Measurements from ENCODE around the gene TNFRSF9.
A peak's percentile ranks its signal among the peaks of the same experiment; 100 is the strongest.
"Not testable (repeated sequence)": the region's sequence is repeated elsewhere in the genome, so short reads cannot be mapped to it uniquely, and the experiment has no call there.

Gene TNFRSF9

DNA sequence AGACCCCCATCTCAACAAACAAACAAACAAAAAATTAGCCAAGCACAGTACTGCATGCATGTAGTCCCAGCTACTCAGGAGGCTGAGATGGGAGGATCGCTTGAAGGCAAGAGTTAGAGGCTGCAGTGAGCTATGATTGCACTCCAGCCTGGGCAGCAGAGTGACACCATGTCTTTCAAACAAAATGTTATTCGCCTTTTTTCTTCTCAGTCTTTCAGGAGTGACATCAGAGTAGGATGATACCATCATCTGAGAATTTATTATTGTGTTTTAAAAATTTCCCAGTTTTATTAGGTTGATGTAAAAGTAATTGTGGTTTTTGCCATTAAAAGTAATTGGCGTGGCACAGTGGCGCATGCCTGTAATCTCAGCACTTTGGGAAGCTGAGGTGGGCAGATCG, 31.6 kb upstream of the TNFRSF9 start:
- H3K27ac ChIP-seq (ENCODE audit: low read depth, low read length) = no peak overlapping the region
- peaks cover 38% of the 10 kb centered on the region for H3K36me3 ChIP-seq (ENCODE audit: insufficient read depth, low read length)
- H3K4me1 ChIP-seq (ENCODE audit: insufficient read depth, low read length) = peaks cover 13% of the 10 kb centered on the region
- H3K27me3 ChIP-seq (ENCODE audit: control insufficient read depth in 1 of 2, insufficient read depth in 2 of 2, low read length in 2 of 2) = no peaks in the 10 kb centered on the region
- no peak overlapping the region for H3K9ac ChIP-seq (ENCODE audit: low read length)
- no peak overlapping the region for H3K4me3 ChIP-seq (ENCODE audit: low read depth in 1 of 2, low read length in 2 of 2)
- H3K9me3 ChIP-seq (ENCODE audit: low read length) = no peaks in the 10 kb centered on the region

GRCh38 chr1:7971024-7971423, 30.4 kb upstream of the TNFRSF9 start:
- H3K27ac ChIP-seq (ENCODE audit: low read depth, low read length) = no peak overlapping the region
- peaks cover 51% of the 10 kb centered on the region for H3K36me3 ChIP-seq (ENCODE audit: insufficient read depth, low read length)
- no peak overlapping the region for H3K9ac ChIP-seq (ENCODE audit: low read length)

GRCh38 chr1:7970246-7970645, 29.6 kb upstream of the TNFRSF9 start:
- H3K27ac ChIP-seq (ENCODE audit: low read depth, low read length) = no peak overlapping the region
- H3K4me3 ChIP-seq (ENCODE audit: low read depth in 1 of 2, low read length in 2 of 2) = no peak overlapping the region
- H3K27me3 ChIP-seq (ENCODE audit: control insufficient read depth in 1 of 2, insufficient read depth in 2 of 2, low read length in 2 of 2) = no peaks in the 10 kb centered on the region
- peaks cover 11% of the 10 kb centered on the region for H3K4me1 ChIP-seq (ENCODE audit: insufficient read depth, low read length)
- H3K9ac ChIP-seq (ENCODE audit: low read length) = no peak overlapping the region
- H3K9me3 ChIP-seq (ENCODE audit: low read length) = no peaks in the 10 kb centered on the region
- H3K36me3 ChIP-seq (ENCODE audit: insufficient read depth, low read length) = peaks cover 57% of the 10 kb centered on the region

More at GRCh38 chr1:7971024-7971423, 30.4 kb upstream of the TNFRSF9 start:
- H3K27me3 ChIP-seq (ENCODE audit: control insufficient read depth in 1 of 2, insufficient read depth in 2 of 2, low read length in 2 of 2) = no peaks in the 10 kb centered on the region
- no peak overlapping the region for H3K4me3 ChIP-seq (ENCODE audit: low read depth in 1 of 2, low read length in 2 of 2)
- peaks cover 15% of the 10 kb centered on the region for H3K4me1 ChIP-seq (ENCODE audit: insufficient read depth, low read length)
- no peaks in the 10 kb centered on the region for H3K9me3 ChIP-seq (ENCODE audit: low read length)

- Histone ChIP-seq H3K4me3 (ENCODE audit: low read depth in 1 of 2, low read length in 2 of 2) (no peak overlapping the region), H3K36me3 (ENCODE audit: insufficient read depth, low read length) (peaks cover 76% of the 10 kb centered on the region), H3K27ac (ENCODE audit: low read depth, low read length) (no peak overlapping the region), H3K27me3 (ENCODE audit: control insufficient read depth in 1 of 2, insufficient read depth in 2 of 2, low read length in 2 of 2) (no peaks in the 10 kb centered on the region), H3K9ac (ENCODE audit: low read length) (no peak overlapping the region), H3K9me3 (ENCODE audit: low read length) (no peaks in the 10 kb centered on the region), H3K4me1 (ENCODE audit: insufficient read depth, low read length) (peaks cover 21% of the 10 kb centered on the region)
These were observed 27.0 kb upstream of the TNFRSF9 start for GRCh38 chr1:7967651-7968050.

GRCh38 chr1:7967196-7967595, 26.6 kb upstream of the TNFRSF9 start:
- Histone ChIP-seq H3K36me3 (ENCODE audit: insufficient read depth, low read length) (peaks cover 75% of the 10 kb centered on the region), H3K27ac (ENCODE audit: low read depth, low read length) (no peak overlapping the region), H3K4me3 (ENCODE audit: low read depth in 1 of 2, low read length in 2 of 2) (no peak overlapping the region), H3K4me1 (ENCODE audit: insufficient read depth, low read length) (peaks cover 26% of the 10 kb centered on the region), H3K9me3 (ENCODE audit: low read length) (no peaks in the 10 kb centered on the region), H3K27me3 (ENCODE audit: control insufficient read depth in 1 of 2, insufficient read depth in 2 of 2, low read length in 2 of 2) (no peaks in the 10 kb centered on the region), H3K9ac (ENCODE audit: low read length) (peak overlapping the region; percentile 17)

- Histone ChIP-seq H3K27me3 (ENCODE audit: control insufficient read depth in 1 of 2, insufficient read depth in 2 of 2, low read length in 2 of 2) (no peaks in the 10 kb centered on the region), H3K4me3 (ENCODE audit: low read depth in 1 of 2, low read length in 2 of 2) (no peak overlapping the region), H3K36me3 (ENCODE audit: insufficient read depth, low read length) (peaks cover 54% of the 10 kb centered on the region), H3K9me3 (ENCODE audit: low read length) (no peaks in the 10 kb centered on the region), H3K4me1 (ENCODE audit: insufficient read depth, low read length) (peaks cover 36% of the 10 kb centered on the region), H3K9ac (ENCODE audit: low read length) (no peak overlapping the region), H3K27ac (ENCODE audit: low read depth, low read length) (no peak overlapping the region)
These were observed 23.8 kb upstream of the TNFRSF9 start for GRCh38 chr1:7964476-7964875.

DNA sequence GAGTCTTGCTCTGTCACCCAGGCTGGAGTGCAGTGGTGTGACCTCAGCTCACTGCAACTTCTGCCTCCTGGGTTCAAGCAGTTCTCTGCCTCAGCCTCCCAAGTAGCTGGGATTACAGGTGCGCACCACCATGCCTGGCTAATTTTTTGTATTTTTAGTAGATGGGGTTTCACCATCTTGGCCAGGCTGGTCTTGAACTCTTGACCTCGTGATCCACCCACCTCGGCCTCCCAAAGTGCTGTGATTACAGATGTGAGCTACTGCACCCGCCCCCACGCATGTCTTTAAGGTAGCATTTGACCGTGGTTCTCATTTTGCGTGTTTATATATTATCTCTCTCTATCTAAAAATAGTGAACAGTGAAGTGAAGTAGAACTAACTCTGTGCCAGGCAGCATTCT, 23.2 kb upstream of the TNFRSF9 start:
- not testable (repeated sequence) for H3K27ac ChIP-seq (ENCODE audit: low read depth, low read length); H3K4me3 ChIP-seq (ENCODE audit: low read depth in 1 of 2, low read length in 2 of 2); H3K9me3 ChIP-seq (ENCODE audit: low read length); H3K27me3 ChIP-seq (ENCODE audit: control insufficient read depth in 1 of 2, insufficient read depth in 2 of 2, low read length in 2 of 2); H3K9ac ChIP-seq (ENCODE audit: low read length)
- H3K36me3 ChIP-seq (ENCODE audit: insufficient read depth, low read length) = peaks cover 49% of the 10 kb centered on the region
- H3K4me1 ChIP-seq (ENCODE audit: insufficient read depth, low read length) = peaks cover 36% of the 10 kb centered on the region

DNA sequence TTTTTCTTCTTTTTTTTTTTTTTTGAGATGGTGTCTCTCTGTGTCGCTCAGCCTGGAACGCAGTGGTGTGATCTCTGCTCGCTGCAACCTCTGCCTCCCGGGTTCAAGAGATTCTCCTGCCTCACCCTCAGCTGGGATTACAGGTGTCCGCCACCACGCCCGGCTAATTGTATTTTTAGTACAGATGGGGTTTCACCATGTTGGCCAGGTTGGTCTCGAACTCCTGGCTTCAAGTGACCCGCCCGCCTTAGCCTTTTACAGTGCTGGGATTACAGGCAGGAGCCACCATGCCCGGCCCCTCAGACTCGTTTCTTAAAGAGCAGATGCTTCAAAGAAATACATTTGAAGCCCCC, 22.7 kb upstream of the TNFRSF9 start:
- H3K36me3 ChIP-seq (ENCODE audit: insufficient read depth, low read length) = peaks cover 44% of the 10 kb centered on the region
- peaks cover 36% of the 10 kb centered on the region for H3K4me1 ChIP-seq (ENCODE audit: insufficient read depth, low read length)
- H3K27ac ChIP-seq (ENCODE audit: low read depth, low read length) = not testable (repeated sequence)

GRCh38 chr1:7962636-7963377, 22.2 kb upstream of the TNFRSF9 start:
- Histone ChIP-seq H3K36me3 (ENCODE audit: insufficient read depth, low read length) (peaks cover 44% of the 10 kb centered on the region), H3K27me3 (ENCODE audit: control insufficient read depth in 1 of 2, insufficient read depth in 2 of 2, low read length in 2 of 2) (no peaks in the 10 kb centered on the region), H3K4me1 (ENCODE audit: insufficient read depth, low read length) (peaks cover 36% of the 10 kb centered on the region), H3K9me3 (ENCODE audit: low read length) (no peaks in the 10 kb centered on the region), H3K9ac (ENCODE audit: low read length) (peak overlapping the region; percentile 70), H3K27ac (ENCODE audit: low read depth, low read length) (no peak overlapping the region), H3K4me3 (ENCODE audit: low read depth in 1 of 2, low read length in 2 of 2) (peak overlapping the region; percentile 73 to 74)

More for the DNA sequence above, 22.7 kb upstream of the TNFRSF9 start:
- H3K9ac ChIP-seq (ENCODE audit: low read length); H3K4me3 ChIP-seq (ENCODE audit: low read depth in 1 of 2, low read length in 2 of 2); H3K27me3 ChIP-seq (ENCODE audit: control insufficient read depth in 1 of 2, insufficient read depth in 2 of 2, low read length in 2 of 2); H3K9me3 ChIP-seq (ENCODE audit: low read length): not testable (repeated sequence)

DNA sequence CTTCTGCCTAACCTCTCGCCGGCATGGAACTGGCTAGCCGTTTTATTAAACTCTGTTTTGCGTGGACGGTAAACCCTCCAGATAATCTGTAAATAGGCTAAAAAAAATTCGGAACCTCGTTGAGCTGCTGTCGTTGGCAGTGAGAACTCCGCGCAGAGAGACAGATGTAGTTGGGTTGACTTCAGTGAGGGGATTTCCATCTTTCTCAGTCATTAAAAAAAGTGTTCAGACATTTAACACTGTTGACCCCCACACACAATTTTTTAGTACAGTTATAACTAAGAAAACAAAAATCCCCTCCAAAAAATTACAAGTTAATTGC, 21.3 kb upstream of the TNFRSF9 start:
- Histone ChIP-seq H3K9ac (ENCODE audit: low read length) (peak overlapping the region; percentile 70), H3K27ac (ENCODE audit: low read depth, low read length) (peak overlapping the region; percentile 97), H3K4me1 (ENCODE audit: insufficient read depth, low read length) (peaks cover 29% of the 10 kb centered on the region), H3K27me3 (ENCODE audit: control insufficient read depth in 1 of 2, insufficient read depth in 2 of 2, low read length in 2 of 2) (no peaks in the 10 kb centered on the region), H3K9me3 (ENCODE audit: low read length) (no peaks in the 10 kb centered on the region), H3K36me3 (ENCODE audit: insufficient read depth, low read length) (peaks cover 38% of the 10 kb centered on the region), H3K4me3 (ENCODE audit: low read depth in 1 of 2, low read length in 2 of 2) (peak overlapping the region; percentile 73 to 74)

DNA sequence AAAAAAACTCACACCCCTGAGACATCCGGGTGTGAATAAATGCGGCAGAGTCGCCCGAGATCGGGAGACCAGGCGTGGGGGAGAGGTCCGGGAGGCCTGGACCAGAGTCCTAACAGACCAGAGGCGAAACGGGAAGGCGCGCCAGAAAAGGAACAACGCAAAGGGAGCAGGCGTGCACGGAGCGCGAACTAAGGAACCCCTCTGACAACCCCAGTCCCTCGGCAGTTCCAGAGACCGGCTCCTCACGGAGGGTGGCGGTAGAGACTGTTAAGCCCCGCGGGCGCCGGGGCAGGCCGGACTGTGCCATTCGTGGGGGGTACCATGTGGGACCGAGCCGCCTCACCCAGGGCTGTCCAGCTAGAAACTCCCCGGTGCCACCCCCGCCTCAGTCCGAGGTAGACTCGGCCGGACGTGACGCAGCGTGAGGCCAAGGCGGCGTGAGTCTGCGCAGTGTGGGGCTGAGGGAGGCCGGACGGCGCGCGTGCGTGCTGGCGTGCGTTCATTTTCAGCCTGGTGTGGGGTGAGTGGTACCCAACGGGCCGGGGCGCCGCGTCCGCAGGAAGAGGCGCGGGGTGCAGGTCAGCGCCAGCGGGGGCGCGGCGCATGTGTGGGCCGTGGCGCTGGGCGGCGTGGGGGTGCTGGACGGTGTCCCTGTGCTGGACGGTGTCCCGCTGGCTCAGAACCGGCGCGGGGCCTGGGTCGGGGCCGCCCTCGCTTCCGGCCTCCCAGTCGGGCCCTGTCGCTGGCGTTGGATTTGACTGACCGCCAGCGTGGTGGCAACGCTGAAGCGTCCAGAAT, 20.8 kb upstream of the TNFRSF9 start, which contains the start of gene PARK7:
Gene PARK7 (plus strand): TSS at position 496 of the 798 bp plus-strand sequence. CDS start 1,075 bp downstream, outside the sequence.
- no peaks in the 10 kb centered on the region for H3K9me3 ChIP-seq (ENCODE audit: low read length)
- H3K4me1 ChIP-seq (ENCODE audit: insufficient read depth, low read length) = peaks cover 27% of the 10 kb centered on the region

More for the DNA sequence above, 20.8 kb upstream of the TNFRSF9 start, which contains the start of gene PARK7:
- H3K27me3 ChIP-seq (ENCODE audit: control insufficient read depth in 1 of 2, insufficient read depth in 2 of 2, low read length in 2 of 2) = no peaks in the 10 kb centered on the region
- peak within 1 kb of the TSS; percentile 97 for H3K27ac ChIP-seq (ENCODE audit: low read depth, low read length)
- peaks cover 32% of the 10 kb centered on the region for H3K36me3 ChIP-seq (ENCODE audit: insufficient read depth, low read length)
- H3K4me3 ChIP-seq (ENCODE audit: low read depth in 1 of 2, low read length in 2 of 2) = peak within 1 kb of the TSS; percentile 73 to 74
- peak within 1 kb of the TSS; percentile 93 for H3K9ac ChIP-seq (ENCODE audit: low read length)

All from muscle layer of colon (tissue), 2 donors.